Parathyroid adenoma (tissue), 2 donors: Measurements from ENCODE around the gene CPE.

Experiments used
- H2AFZ ChIP-seq: fragments of 300-600 bp; sonication (generic); one replicate; pipeline ENCODE4 v1.7.0; 2017; ENCODE audit warnings: antibody characterized with exemption, mild to moderate bottlenecking
- H3K27ac ChIP-seq: fragments of 300-600 bp; sonication (generic); one replicate; pipeline ENCODE4 v1.7.0; 2017
- H3K27me3 ChIP-seq: fragments of 300-600 bp; sonication (generic); one replicate; pipeline ENCODE4 v1.7.0; 2017; ENCODE audit warnings: low read length; ENCODE audit not compliant: control insufficient read depth, insufficient read depth
- H3K36me3 ChIP-seq: fragments of 300-600 bp; sonication (generic); one replicate; pipeline ENCODE4 v1.7.0; 2017; ENCODE audit warnings: low read length; ENCODE audit not compliant: control insufficient read depth, insufficient read depth
- H3K4me1 ChIP-seq: fragments of 300-600 bp; sonication (generic); one replicate; pipeline ENCODE4 v1.7.0; 2017; ENCODE audit warnings: control low read depth
- H3K4me2 ChIP-seq: fragments of 300-600 bp; sonication (generic); one replicate; pipeline ENCODE4 v1.7.0; 2017; ENCODE audit warnings: low read length
- H3K4me3 ChIP-seq: fragments of 300-600 bp; sonication (generic); one replicate; pipeline ENCODE4 v1.7.0; 2017; ENCODE audit warnings: low read depth, low read length
- H3K79me2 ChIP-seq: fragments of 300-600 bp; sonication (generic); one replicate; pipeline ENCODE4 v1.7.0; 2017; ENCODE audit warnings: control low read depth
- H3K9ac ChIP-seq: fragments of 300-600 bp; sonication (generic); one replicate; pipeline ENCODE4 v1.7.0; 2017; ENCODE audit warnings: mild to moderate bottlenecking
- H3K9me3 ChIP-seq: fragments of 300-600 bp; sonication (generic); one replicate; pipeline ENCODE4 v1.7.0; 2017; ENCODE audit warnings: low read length; ENCODE audit not compliant: control insufficient read depth
- TF ChIP-seq, protein P1 (sequence below): fragments of 300-600 bp; sonication (generic); IDR thresholded peaks from one replicate; pipeline ENCODE4 v1.7.0; 2017; ENCODE audit warnings: antibody characterized with exemption, mild to moderate bottlenecking
- donor health status: primary hyperparathyroidism.

The CPE gene

GRCh38 chr4:165474784-165475705 is 96.2 kb downstream of the CPE start:
- Histone ChIP-seq H3K4me3 (no peak overlapping the region), H3K9ac (no peak overlapping the region), H3K27me3 (no peaks in the 10 kb centered on the region), H3K79me2 (no peaks in the 10 kb centered on the region), H3K9me3 (no peaks in the 10 kb centered on the region), H3K4me2 (no peak overlapping the region), H3K27ac (no peak overlapping the region), H3K36me3 (no peaks in the 10 kb centered on the region), H3K4me1 (no peaks in the 10 kb centered on the region), H2AFZ (no peak overlapping the region)
- TF ChIP-seq, protein P1, sequence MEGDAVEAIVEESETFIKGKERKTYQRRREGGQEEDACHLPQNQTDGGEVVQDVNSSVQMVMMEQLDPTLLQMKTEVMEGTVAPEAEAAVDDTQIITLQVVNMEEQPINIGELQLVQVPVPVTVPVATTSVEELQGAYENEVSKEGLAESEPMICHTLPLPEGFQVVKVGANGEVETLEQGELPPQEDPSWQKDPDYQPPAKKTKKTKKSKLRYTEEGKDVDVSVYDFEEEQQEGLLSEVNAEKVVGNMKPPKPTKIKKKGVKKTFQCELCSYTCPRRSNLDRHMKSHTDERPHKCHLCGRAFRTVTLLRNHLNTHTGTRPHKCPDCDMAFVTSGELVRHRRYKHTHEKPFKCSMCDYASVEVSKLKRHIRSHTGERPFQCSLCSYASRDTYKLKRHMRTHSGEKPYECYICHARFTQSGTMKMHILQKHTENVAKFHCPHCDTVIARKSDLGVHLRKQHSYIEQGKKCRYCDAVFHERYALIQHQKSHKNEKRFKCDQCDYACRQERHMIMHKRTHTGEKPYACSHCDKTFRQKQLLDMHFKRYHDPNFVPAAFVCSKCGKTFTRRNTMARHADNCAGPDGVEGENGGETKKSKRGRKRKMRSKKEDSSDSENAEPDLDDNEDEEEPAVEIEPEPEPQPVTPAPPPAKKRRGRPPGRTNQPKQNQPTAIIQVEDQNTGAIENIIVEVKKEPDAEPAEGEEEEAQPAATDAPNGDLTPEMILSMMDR = no peak

DNA sequence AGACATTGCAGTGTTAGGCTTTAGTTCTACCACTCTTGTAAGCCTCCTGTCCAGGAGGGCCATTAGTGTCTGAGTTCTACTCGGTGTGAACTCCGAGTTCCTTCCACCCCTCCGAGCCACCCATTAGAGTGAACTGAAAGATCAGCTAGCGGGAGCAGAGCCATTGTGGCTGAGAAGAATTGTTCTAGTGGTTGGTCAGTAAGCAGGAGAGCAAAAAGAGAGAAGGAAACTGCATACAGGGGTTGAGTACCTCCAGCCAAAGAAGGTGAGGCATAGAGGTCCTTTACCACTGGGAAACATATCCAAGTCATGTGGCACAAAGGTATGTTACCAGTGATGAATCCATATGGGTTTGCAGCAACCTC is 96.9 kb downstream of the CPE start:
- H3K9me3 ChIP-seq = no peaks in the 10 kb centered on the region
- TF ChIP-seq, protein P1 = no peak
- no peak overlapping the region for H2AFZ ChIP-seq
- no peak overlapping the region for H3K9ac ChIP-seq
- no peak overlapping the region for H3K27ac ChIP-seq
- no peaks in the 10 kb centered on the region for H3K27me3 ChIP-seq
- H3K4me3 ChIP-seq = no peak overlapping the region
- no peak overlapping the region for H3K4me2 ChIP-seq
- no peaks in the 10 kb centered on the region for H3K4me1 ChIP-seq
- no peaks in the 10 kb centered on the region for H3K36me3 ChIP-seq
- no peaks in the 10 kb centered on the region for H3K79me2 ChIP-seq

DNA sequence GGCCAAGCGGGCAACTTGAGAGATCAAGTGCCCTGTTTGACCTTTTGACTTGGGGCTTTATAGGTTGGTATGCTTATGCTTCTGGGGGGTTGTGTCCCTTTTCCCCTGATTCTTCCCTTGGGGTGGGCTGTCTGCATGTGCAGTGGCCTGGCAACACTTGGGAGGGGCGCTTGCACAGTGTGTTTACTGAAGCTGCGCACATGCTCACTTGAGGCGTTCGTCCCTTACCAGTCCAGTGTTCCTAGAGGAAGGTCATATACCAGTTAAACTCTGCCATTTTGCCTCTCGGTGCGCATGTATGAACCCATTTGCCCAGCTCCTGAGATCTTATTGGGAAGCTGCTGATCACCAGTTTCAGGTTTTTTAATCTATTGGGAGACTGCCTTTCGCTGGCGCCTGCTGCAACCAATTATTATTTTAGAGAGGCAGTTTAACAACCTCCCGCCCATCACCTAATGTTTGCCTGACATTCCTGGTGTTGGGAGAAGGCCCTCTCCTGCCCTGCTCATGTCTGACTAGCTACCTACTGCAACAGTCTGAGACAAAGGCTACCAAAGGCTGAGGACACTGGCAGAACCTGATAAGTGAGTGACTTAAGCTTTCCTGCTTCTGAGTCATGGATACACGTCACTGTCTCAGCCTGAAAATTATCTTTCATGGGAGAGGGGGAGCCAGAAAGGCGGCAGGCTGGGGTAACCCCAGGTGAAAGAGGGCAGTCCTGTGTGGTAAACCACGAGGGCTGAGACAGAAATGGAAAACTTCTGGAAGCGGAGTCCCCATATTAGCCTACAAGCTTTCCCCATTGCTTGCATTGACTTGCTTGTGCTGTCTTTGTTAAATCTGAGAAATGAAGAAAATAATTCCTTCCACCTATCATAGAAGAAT is 97.6 kb downstream of the CPE start:
- H2AFZ ChIP-seq = no peak overlapping the region
- no peaks in the 10 kb centered on the region for H3K9me3 ChIP-seq
- H3K27ac ChIP-seq = no peak overlapping the region
- H3K4me3 ChIP-seq = no peak overlapping the region
- H3K4me2 ChIP-seq = no peak overlapping the region
- no peaks in the 10 kb centered on the region for H3K4me1 ChIP-seq
- H3K27me3 ChIP-seq = no peaks in the 10 kb centered on the region
- H3K9ac ChIP-seq = no peak overlapping the region
- H3K79me2 ChIP-seq = no peaks in the 10 kb centered on the region
- no peaks in the 10 kb centered on the region for H3K36me3 ChIP-seq
- TF ChIP-seq, protein P1 = no peak

DNA sequence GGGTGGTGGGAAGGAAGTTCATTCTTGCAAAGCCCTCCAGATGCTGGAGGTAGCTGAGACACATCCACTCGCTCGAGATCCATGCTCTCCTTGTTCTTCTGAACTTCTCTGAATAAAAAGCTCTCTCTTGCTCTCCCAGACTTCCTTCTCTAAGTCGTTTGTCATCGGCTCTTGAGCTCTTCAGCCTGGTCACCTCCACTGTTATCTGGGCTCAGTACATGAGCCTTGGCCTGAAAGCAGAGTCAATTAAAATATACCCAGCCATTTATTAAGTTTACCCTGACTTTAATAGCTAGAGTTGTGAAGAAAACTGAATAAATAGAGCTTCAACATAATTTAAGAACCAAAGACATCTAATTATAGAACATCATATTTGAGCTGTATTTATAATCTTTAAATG is 99.0 kb downstream of the CPE start:
- TF ChIP-seq, protein P1 = no peak
- Histone ChIP-seq H3K9ac (no peak overlapping the region), H3K79me2 (no peaks in the 10 kb centered on the region), H3K9me3 (no peaks in the 10 kb centered on the region), H3K27ac (no peak overlapping the region), H3K4me2 (no peak overlapping the region), H3K36me3 (no peaks in the 10 kb centered on the region), H3K4me1 (no peaks in the 10 kb centered on the region), H2AFZ (no peak overlapping the region), H3K4me3 (no peak overlapping the region), H3K27me3 (no peaks in the 10 kb centered on the region)
